Thyroid gland (tissue), 4 donors: ENCODE results near the gene BIVM. TPM values are rescaled to one million over a fixed set of nuclear protein-coding genes. Genes with fewer than 3 reads are reported as not detected.

Experiments used
- DNase-seq, 2 donors: peaks; one replicate each; pipeline ENCODE4 v3.0.0-alpha.2; 2019
- H3K27ac ChIP-seq, 3 donors: fragments of 200-600 bp; sonication (generic); 1 replicate in 2 of 3; 2 replicates in 1 of 3; pipeline ENCODE4 v1.5.1; 2016 to 2019; ENCODE audit warnings: mild to moderate bottlenecking in 1 of 3, moderate library complexity in 1 of 3
- H3K27me3 ChIP-seq: fragments of 200-600 bp; sonication (generic); one replicate; pipeline ENCODE4 v1.5.1; 2019
- H3K36me3 ChIP-seq, 2 donors: fragments of 200-600 bp; sonication (generic); one replicate each; pipeline ENCODE4 v1.5.1; 2016 to 2019
- H3K4me1 ChIP-seq, 2 donors: fragments of 200-600 bp; sonication (generic); one replicate each; pipeline ENCODE4 v1.5.1; 2017 to 2019
- H3K4me3 ChIP-seq, 3 donors: fragments of 200-600 bp; sonication (generic); replicated peaks in 1 of 3; 1 replicate in 2 of 3; 2 replicates in 1 of 3; pipeline ENCODE4 v1.5.1; 2016; ENCODE audit warnings: mild to moderate bottlenecking in 1 of 3
- H3K9me3 ChIP-seq: fragments of 200-600 bp; sonication (generic); one replicate; pipeline ENCODE4 v1.5.1; 2017
- CTCF ChIP-seq, 6 experiments: fragments of 200-600 bp in 3 of 6; fragments of 450-650 bp in 3 of 6; sonication (generic) in 3 of 6; IDR thresholded peaks; one replicate each; pipeline ENCODE4 v1.5.1; 2016 to 2019; ENCODE audit warnings: antibody characterized with exemption in 6 of 6, mild to moderate bottlenecking in 2 of 6, inconsistent platforms in 1 of 6, moderate library complexity in 1 of 6
- POLR2A ChIP-seq, 2 donors: fragments of 450-650 bp; IDR thresholded peaks; one replicate each; pipeline ENCODE4 v1.6.1; 2017; ENCODE audit warnings: antibody characterized with exemption in 2 of 2, mild to moderate bottlenecking in 2 of 2, moderate library complexity in 1 of 2
- WGBS, 2 donors: methylation state at CpG; one replicate each; pipeline ENCODE4 v1.1.5; 2017; 5-methylcytosine and 5-hydroxymethylcytosine counted together
- intact Hi-C: fragments of 100-400 bp; cut with DNase I; formaldehyde crosslinking; loops from one replicate; pipeline ENCODE4 v1.15.1; 2023
- total RNA-seq, 4 donors: library from RNA; depleted of rRNA; stranded (reverse); fragments of >200 nt; gene quantifications; one replicate each; pipeline ENCODE4 v1.2.3, GENCODE V29; 2016

Gene BIVM
- total RNA-seq, 4 donors from 2014 or later = 16.5 to 27.2 (median 25.5) TPM

GRCh38 chr13:102814025-102814607 lies 15.2 kb downstream of the BIVM start:
- intact Hi-C loops = no loop called here
- no peak for DNase-seq
- Histone ChIP-seq H3K9me3 (no peaks in the 10 kb centered on the region), H3K4me3 (no peak overlapping the region), H3K27me3 (no peaks in the 10 kb centered on the region), H3K27ac (no peak overlapping the region), H3K4me1 (no peaks in the 10 kb centered on the region), H3K36me3 (peaks cover 0 to 9% of the 10 kb centered on the region in 2 donors)
- 87 to 89% methylated on average over 7 of the region's 7 CpGs for WGBS, 2 donors
- TF ChIP-seq POLR2A (IDR thresholded peaks at IDR 0.05) (no peak), CTCF (IDR thresholded peaks at IDR 0.05) (no peak)

GRCh38 chr13:102814793-102815192 lies 15.9 kb downstream of the BIVM start:
- WGBS, 2 donors = 73 to 83% methylated on average over 6 of the region's 6 CpGs
- Histone ChIP-seq H3K9me3 (no peaks in the 10 kb centered on the region), H3K4me3 (no peak overlapping the region), H3K4me1 (no peaks in the 10 kb centered on the region), H3K36me3 (peaks cover 0 to 9% of the 10 kb centered on the region in 2 donors), H3K27ac (no peak overlapping the region), H3K27me3 (no peaks in the 10 kb centered on the region)
- intact Hi-C loops = no loop called here
- DNase-seq = no peak
- TF ChIP-seq CTCF (IDR thresholded peaks at IDR 0.05) = no peak
- TF ChIP-seq POLR2A (IDR thresholded peaks at IDR 0.05) = no peak

GRCh38 chr13:102815788-102816187 lies 16.9 kb downstream of the BIVM start:
- H3K27me3 ChIP-seq = no peaks in the 10 kb centered on the region
- WGBS, 2 donors = 94 to 95% methylated on average over 5 of the region's 5 CpGs
- DNase-seq = no peak
- no peak overlapping the region for H3K4me3 ChIP-seq
- no peaks in the 10 kb centered on the region for H3K9me3 ChIP-seq
- no peak overlapping the region for H3K27ac ChIP-seq
- peaks cover 0 to 8% of the 10 kb centered on the region in 2 donors for H3K36me3 ChIP-seq
- intact Hi-C loops = no loop called here
- TF ChIP-seq POLR2A (IDR thresholded peaks at IDR 0.05) = no peak
- TF ChIP-seq CTCF (IDR thresholded peaks at IDR 0.05) = no peak
- no peaks in the 10 kb centered on the region for H3K4me1 ChIP-seq

- H3K36me3 ChIP-seq = peaks cover 0 to 15% of the 10 kb centered on the region in 2 donors
- intact Hi-C loops = no loop called here
- no peaks in the 10 kb centered on the region for H3K9me3 ChIP-seq
- H3K4me1 ChIP-seq = no peaks in the 10 kb centered on the region
- no peak for DNase-seq
- TF ChIP-seq CTCF (IDR thresholded peaks at IDR 0.05) (no peak), POLR2A (IDR thresholded peaks at IDR 0.05) (no peak)
- 91% methylated on average over 4 of the region's 4 CpGs for whole genome bisulfite sequencing, 2 donors
- H3K4me3 ChIP-seq = no peak overlapping the region
- H3K27me3 ChIP-seq = no peaks in the 10 kb centered on the region
- no peak overlapping the region for H3K27ac ChIP-seq
Measured at GRCh38 chr13:102816708-102817107, 17.8 kb downstream of the BIVM start.

GRCh38 chr13:102817241-102817640 lies 18.3 kb downstream of the BIVM start:
- WGBS, 2 donors = 96 to 100% methylated on average over 1 of the region's 1 CpG
- Histone ChIP-seq H3K4me3 (no peak overlapping the region), H3K27me3 (no peaks in the 10 kb centered on the region), H3K27ac (no peak overlapping the region), H3K9me3 (no peaks in the 10 kb centered on the region), H3K4me1 (no peaks in the 10 kb centered on the region), H3K36me3 (peaks cover 0 to 19% of the 10 kb centered on the region in 2 donors)
- intact Hi-C loops = no loop called here
- no peak for DNase-seq
- TF ChIP-seq POLR2A (IDR thresholded peaks at IDR 0.05) = no peak
- TF ChIP-seq CTCF (IDR thresholded peaks at IDR 0.05) = no peak
